BJ (cell line): ENCODE measurements around the gene WDR83. TPM values are rescaled to one million over a fixed set of nuclear protein-coding genes. Genes with fewer than 3 reads are reported as not detected.
A peak's percentile ranks its signal among the peaks of the same experiment; 100 is the strongest.

ENCODE experiments used
- CTCF ChIA-PET: fragments of 350-600 bp; formaldehyde crosslinking; extraction: SDS; loops from one replicate; lab custom pipeline; 2021; ENCODE audit warnings: antibody characterized with exemption, inconsistent platforms; lab: Yijun Ruan, JAX
- POLR2A ChIA-PET: fragments of 300-600 bp; sonication (Branson Sonifier 250); formaldehyde crosslinking; extraction: SDS; loops from one replicate; lab custom pipeline; 2021; ENCODE audit warnings: antibody characterized with exemption; lab: Charles Lee
- DNase-seq: peaks from one replicate; pipeline ENCODE4 v3.0.0-alpha.2; 2011; ENCODE audit warnings: low read depth
- H3K27me3 ChIP-seq: 2 replicates; pipeline ENCODE4 v1.6.0; 2011; ENCODE audit warnings: low read length; ENCODE audit not compliant: control insufficient read depth, insufficient read depth
- H3K36me3 ChIP-seq: 2 replicates; pipeline ENCODE4 v1.5.1; 2011; ENCODE audit warnings: low read length; ENCODE audit not compliant: control insufficient read depth, insufficient read depth
- H3K4me3 ChIP-seq: 2 replicates; pipeline ENCODE4 v1.5.1; 2011; ENCODE audit warnings: low read depth, mild to moderate bottlenecking, control low read depth, low read length
- CTCF ChIP-seq: IDR thresholded peaks from 2 replicates; pipeline ENCODE4 v1.5.1; 2011; ENCODE audit warnings: low read depth, mild to moderate bottlenecking, control low read depth, inconsistent platforms, low read length, moderate library complexity; ENCODE audit not compliant: insufficient read depth
- polyA plus RNA-seq: library from polyadenylated mRNA; depleted of rRNA; stranded (reverse); fragments of >200 nt; gene quantifications from 2 replicates; pipeline ENCODE4 v1.2.3, GENCODE V29; 2011; rRNA removed
- small RNA-seq: library from RNA; depleted of rRNA; stranded (forward); fragments of <200 nt; gene quantifications from one replicate; pipeline ENCODE3, GENCODE V24; 2012; ENCODE audit warnings: low replicate concordance, low read depth; ENCODE audit not compliant: insufficient read length

WDR83 gene
- polyA plus RNA-seq, 1 experiment = 9.3 TPM

- no peak for DNase-seq
- no peak for TF ChIP-seq CTCF
- Histone ChIP-seq H3K4me3 (peak within 1 kb of the TSS; percentile 67), H3K27me3 (no peaks in the 10 kb centered on the region), H3K36me3 (peaks cover 3% of the 10 kb centered on the region)
- ChIA-PET CTCF (interaction anchor here (0.6 to 4.8 kb wide), 7 partner anchors 10 to 124 kb away, joined by 3 to 21 read pairs (median 4); partner anchors contain the start of gene TRIR), POLR2A (no interaction called here)
Observed at GRCh38 chr19:12723641-12724426, 57.2 kb downstream of the WDR83 start, which contains the start of gene TNPO2. TSS of gene TNPO2 (minus strand) at chr19:12723932. CDS start at chr19:12720977, 2,955 bp downstream.

Small RNAs within 50 kb of the gene (small RNA-seq; reads per million reads assigned to genes)
- not detected for gene SNORD41

Other genes with a start within 250 kb of the WDR83 start
- gene ZNF443, start 225.8 kb upstream of the WDR83 start, polyA plus RNA-seq = 0.56 and 1.5 TPM in 2 replicates
- gene ZNF709, start 182.0 kb upstream of the WDR83 start, polyA plus RNA-seq = 0.59 and 1.1 TPM in 2 replicates
- gene ZNF564, start 115.3 kb upstream of the WDR83 start, polyA plus RNA-seq = 1.4 and 2.9 TPM in 2 replicates
- 1.6 and 3.7 TPM in 2 replicates for gene ZNF490, start 56.0 kb upstream of the WDR83 start, polyA plus RNA-seq
- 7.7 and 10.5 TPM in 2 replicates for gene ZNF791, start 55.9 kb upstream of the WDR83 start, polyA plus RNA-seq
- gene MAN2B1, start 65 bp upstream of the WDR83 start, polyA plus RNA-seq = 31.7 and 66.9 TPM in 2 replicates
- 64.7 and 92.2 TPM in 2 replicates for gene DHPS, start 15.1 kb downstream of the WDR83 start, polyA plus RNA-seq
- gene GNG14, start 21.2 kb downstream of the WDR83 start, polyA plus RNA-seq = not detected in 2 replicates
- gene FBXW9, start 29.8 kb downstream of the WDR83 start, polyA plus RNA-seq = 7.7 and 13.6 TPM in 2 replicates
- gene TNPO2, start 57.1 kb downstream of the WDR83 start, polyA plus RNA-seq = 49.6 and 77.3 TPM in 2 replicates
- 161 and 181 TPM in 2 replicates for gene TRIR, start 67.9 kb downstream of the WDR83 start, polyA plus RNA-seq
- gene GET3, start 70.7 kb downstream of the WDR83 start, polyA plus RNA-seq = 163 and 250 TPM in 2 replicates
- gene BEST2, start 85.0 kb downstream of the WDR83 start, polyA plus RNA-seq = not detected in 2 replicates
- 6.3 and 10.4 TPM in 2 replicates for gene HOOK2, start 108.7 kb downstream of the WDR83 start, polyA plus RNA-seq
- gene JUNB, start 124.7 kb downstream of the WDR83 start, polyA plus RNA-seq = 36.8 and 49.4 TPM in 2 replicates
- 165 and 267 TPM in 2 replicates for gene PRDX2, start 135.0 kb downstream of the WDR83 start, polyA plus RNA-seq
- gene THSD8, start 135.3 kb downstream of the WDR83 start, polyA plus RNA-seq = 0.75 and 2.6 TPM in 2 replicates
- gene RNASEH2A, start 139.8 kb downstream of the WDR83 start, polyA plus RNA-seq = 19.9 and 30.3 TPM in 2 replicates
- 0.31 TPM in 1 of 2 replicates, not detected in the other for gene RTBDN, start 167.8 kb downstream of the WDR83 start, polyA plus RNA-seq
- gene MAST1, start 171.7 kb downstream of the WDR83 start, polyA plus RNA-seq = 0.25 TPM in 1 of 2 replicates, not detected in the other
- gene DNASE2, start 214.6 kb downstream of the WDR83 start, polyA plus RNA-seq = 39.1 and 68.8 TPM in 2 replicates
- not detected in 2 replicates for gene KLF1, start 220.4 kb downstream of the WDR83 start, polyA plus RNA-seq
- gene GCDH, start 224.4 kb downstream of the WDR83 start, polyA plus RNA-seq = 11.5 and 20.9 TPM in 2 replicates